G401.6 (cell line): ENCODE data around the gene CATSPERZ.

Source experiments
- FAIRE-seq: peaks from 2 replicates; lab custom pipeline; 2012; peaks lifted over from hg19 to GRCh38; lab: Jason Lieb, UNC

Gene CATSPERZ, protein sequence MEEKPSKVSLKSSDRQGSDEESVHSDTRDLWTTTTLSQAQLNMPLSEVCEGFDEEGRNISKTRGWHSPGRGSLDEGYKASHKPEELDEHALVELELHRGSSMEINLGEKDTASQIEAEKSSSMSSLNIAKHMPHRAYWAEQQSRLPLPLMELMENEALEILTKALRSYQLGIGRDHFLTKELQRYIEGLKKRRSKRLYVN

DNA sequence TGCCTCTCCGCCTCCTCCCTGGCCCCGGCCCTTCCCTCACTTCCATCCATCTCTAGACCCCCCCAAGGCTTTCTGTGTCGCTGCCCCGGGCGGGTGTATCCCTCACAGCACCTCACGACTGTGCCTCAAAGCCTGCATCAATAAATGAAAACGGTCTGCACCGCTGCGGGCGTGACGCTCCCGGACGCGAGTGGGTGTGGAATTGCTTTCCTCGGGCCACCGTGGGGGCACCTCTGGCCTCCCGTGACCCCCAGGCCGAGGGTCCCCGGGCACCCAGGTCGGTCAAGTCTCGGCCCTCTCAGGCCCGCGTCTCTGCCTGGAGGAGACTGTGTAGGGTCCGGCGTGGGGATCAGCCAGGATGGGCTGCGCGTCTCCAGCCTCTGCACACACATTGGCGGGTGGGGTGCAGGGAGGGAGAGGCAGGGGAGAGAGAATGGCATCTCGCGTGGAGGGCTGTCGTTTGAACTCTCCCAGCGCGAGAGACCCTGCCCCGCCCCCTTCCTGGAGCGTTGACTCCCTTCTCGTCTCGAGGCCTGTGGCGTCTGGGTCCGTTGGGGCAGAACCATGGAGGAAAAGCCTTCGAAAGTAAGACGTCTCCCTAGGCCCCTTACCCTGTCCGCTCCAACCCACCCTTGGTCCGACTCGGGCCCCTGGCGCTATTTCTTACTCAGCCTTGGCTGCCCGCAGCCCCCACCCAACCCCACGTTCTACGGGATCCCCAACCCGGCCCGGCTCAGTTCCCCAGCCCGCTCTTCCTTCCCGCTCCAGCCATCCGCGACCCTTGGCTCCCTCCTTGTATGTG, at the start of gene CATSPERZ:
Gene CATSPERZ (plus strand): TSS at position 512 of the 802 bp plus-strand sequence. CDS start 53 bp downstream, at position 565.
- no peak for FAIRE-seq

DNA sequence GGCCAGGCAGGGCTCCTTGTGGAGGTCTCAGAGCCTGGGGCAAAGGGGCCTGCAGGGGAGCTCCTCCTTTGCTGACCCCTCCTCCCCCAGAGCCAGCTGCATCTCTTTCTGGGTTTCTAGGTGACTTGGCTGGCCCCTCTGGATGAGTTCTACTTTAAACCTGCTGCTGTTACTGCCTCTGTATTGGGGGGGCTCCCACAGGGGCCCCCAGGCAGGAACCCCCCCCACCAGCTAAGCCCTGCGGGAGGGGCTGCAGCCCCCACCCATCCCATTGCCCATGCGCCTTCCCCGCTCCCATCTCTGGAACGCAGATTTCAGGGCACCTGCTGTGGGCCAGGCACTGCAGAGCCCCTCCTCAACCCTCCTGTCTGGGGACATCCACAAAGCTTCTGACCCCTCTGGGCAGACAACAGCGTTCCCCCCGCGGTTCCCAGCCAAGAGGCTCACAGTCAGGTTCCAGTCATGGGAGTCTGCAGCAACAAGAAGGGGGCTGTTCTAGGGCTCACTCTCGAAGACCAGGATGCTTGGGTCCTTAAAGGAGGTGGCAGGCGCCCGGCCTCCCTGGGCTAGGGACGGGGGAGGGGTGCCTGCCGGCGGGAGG, 49.6 kb upstream of the CATSPERZ start:
- FAIRE-seq: no peak

DNA sequence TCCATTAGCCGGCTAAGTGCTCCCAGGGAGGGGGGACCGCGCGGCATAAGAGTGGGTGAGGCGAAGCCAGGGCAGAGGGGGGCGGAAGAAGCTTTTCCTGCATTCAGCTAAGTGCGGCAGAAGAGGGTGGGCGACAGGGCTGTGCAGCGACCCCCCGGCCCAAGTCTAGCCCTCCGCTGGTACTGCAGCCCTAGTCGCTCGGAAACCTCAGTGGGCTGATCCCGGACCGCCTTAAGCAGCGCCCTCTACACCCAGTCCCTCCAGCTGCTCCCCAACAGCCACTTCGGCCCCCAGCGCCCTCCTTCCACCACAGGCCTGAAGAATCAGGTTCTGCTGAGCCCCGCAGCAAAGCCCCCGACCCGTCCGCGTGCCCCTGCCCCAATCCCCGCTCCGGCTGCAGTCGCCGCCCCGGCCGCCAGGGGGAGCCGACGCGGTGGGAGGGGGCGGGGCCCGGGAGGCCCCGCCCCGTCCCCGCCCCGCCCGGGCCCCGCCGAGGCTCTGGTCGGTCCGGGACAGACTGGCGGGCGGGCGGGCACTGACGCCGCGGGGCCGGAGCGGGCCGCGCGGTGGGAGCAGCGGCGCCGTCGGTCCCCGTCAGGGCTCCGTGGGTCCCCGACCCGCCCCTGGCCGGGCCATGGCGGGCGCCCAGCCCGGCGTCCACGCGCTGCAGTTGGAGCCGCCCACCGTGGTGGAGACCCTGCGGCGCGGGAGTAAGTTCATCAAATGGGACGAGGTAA, 49.0 kb upstream of the CATSPERZ start, which contains the start of gene PLCB3:
Gene PLCB3 (plus strand): TSS at position 515 of the 737 bp plus-strand sequence. CDS start 120 bp downstream, at position 635.
- no peak for FAIRE-seq

DNA sequence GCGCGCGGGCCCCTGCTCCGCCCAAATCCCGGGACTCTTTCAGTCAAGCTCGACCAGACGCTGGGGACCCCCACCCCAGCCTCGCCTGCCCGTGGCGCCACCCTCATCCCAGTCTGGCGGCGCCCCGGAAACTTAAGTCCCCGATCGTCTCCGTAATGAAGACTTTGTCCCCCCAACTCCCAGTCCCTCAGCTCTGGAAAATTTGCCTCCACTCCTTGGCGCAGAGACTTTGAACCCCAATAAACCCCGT, 48.5 kb upstream of the CATSPERZ start:
- no peak for FAIRE-seq

DNA sequence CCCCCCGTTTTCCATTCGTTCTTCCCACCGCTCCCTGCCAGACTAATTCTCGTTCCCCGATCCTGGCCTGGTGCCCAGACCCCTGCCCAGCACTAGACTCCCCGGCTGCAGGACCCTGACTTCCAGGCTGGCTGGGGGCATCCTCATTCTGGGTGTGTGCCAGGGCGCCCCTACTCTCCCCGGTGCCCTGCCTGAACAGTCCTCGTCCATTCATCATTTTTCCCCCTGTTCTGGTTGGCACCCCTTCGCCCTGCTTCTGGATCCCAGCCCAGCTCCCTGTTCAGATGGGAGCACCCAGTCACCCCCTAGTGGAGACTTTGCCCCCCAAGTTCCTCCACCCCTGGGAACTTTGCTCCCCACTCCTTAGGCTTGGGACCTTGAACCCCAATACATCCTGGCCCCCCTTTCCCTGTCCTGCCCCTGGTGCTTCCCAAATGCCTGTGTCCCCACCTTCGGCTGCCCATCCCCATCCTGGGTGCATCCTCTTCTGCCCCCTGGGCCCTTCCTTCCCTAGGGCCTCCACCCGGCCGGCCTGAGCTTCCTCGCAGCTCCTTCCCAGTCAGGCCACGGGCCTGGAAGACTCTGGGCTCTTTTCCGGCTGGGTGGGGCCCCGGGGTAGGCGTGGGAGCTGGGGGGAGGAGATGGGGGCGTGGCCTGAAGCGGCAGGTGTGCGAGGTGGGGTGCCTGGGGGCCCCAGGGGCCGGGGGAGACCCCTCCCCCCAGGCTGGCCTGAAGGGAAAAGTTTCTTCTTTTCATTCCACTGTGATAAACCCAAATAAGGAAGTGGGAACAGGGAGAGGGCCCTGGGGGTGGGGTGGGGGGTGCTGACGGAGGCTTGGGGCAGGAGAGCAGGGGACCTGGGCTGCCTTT, 47.9 kb upstream of the CATSPERZ start:
- no peak for FAIRE-seq

DNA sequence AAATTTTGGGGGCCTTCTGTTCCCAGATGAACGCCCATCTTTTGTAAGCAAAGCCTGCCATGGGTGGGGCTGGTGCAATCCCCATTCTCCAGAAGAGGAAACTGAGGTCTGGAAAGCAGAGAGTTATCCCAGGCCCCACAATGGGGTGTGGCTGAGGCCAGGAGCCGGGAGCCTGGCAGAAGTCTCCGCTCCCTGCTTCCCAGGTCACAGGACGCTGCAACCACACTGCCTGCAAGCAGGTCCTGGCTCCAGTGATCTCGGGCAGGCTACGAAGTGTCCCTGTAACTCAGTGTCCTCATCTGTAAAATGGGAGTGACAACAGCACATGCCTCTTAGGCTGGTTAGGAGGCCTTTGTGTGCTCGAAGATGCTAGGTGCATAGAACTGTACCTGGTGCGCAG, 47.1 kb upstream of the CATSPERZ start:
- FAIRE-seq: no peak

DNA sequence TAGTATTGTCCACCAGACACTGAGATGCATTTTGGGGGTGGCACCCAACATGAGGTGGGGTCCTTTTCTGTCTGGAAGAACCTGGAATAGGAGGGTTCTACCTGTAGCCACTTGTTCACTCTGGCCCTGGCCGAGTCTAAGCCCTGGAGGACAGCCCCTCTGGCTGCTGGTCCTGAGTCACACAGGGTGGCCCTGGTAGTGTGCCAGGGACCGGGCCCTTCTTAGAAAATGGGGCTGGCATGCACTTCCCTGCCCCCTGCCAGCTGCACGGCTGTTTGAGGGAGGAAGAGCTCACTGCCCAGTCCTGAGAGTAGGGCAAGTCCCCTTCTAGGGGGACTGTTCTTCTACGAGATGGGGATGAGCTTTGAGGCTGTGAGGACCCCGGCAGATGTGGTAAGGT, 46.7 kb upstream of the CATSPERZ start:
- FAIRE-seq: no peak

DNA sequence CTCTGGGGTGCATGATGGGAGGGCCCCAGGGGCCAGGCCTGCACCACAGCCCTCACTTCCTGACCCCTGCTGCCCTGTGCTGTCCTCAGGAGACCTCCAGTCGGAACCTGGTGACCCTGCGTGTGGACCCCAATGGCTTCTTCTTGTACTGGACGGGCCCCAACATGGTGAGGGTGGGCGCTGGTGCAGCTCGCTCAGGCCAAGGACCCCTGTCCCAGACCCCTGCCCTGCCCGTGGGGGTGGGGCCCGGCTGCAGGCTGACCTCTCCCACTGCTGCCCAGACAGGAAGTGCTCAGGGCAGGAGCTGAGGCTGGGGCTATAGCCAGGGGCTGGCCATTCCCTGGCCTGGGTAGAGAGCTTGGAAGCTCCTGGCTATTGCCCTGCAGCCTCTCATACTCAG, 45.8 kb upstream of the CATSPERZ start:
- FAIRE-seq: no peak

DNA sequence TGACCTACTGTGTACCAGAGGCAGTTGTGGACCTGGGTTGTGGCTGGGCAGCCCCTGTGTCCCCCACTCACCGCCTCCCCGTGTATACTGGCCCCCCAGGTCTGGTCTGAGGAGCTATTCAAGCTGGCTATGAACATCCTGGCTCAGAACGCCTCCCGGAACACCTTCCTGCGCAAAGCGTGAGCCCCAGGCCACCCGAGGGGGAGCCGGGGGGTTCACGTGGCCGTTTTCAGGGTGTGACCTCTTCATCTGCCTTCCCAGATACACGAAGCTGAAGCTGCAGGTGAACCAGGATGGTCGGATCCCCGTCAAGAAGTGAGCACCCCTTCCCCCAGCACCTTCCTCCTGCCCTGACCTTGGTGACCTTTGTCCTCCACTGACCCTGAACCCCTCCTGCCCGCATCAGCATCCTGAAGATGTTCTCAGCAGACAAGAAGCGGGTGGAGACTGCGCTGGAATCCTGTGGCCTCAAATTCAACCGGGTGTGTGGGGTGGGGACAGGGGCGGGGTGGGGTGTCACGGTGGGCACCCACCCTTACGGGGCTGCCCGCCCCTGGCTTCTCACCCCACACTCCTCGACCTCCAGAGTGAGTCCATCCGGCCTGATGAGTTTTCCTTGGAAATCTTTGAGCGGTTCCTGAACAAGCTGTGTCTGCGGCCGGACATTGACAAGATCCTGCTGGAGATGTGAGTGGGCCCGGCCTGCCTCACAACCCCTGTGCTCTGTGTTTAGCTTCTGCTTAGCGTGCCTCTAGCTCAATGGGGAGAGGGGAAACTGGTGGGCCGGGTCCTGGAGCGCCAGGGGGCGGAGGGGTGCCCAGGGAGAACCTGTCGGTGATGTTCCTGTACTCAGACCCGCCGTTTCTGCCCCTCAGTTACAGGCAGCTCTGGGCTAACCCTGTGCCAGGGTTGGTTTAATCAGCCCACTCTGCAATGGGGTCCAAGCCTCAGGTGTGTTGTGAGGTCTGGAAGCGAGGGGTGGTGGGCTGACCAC, 44.7 kb upstream of the CATSPERZ start:
- FAIRE-seq: no peak

DNA sequence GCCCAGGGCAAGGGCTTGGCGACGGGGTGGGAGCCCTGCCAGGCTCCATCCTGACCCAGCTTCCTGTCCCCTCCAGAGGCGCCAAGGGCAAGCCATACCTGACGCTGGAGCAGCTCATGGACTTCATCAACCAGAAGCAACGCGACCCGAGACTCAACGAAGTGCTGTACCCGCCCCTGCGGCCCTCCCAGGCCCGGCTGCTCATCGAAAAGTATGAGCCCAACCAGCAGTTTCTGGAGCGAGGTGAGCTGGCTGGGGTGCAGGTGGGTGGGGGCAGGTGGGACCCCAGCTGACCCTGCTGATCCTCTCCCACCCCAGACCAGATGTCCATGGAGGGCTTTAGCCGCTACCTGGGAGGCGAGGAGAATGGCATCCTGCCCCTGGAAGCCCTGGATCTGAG, 43.9 kb upstream of the CATSPERZ start:
- no peak for FAIRE-seq

DNA sequence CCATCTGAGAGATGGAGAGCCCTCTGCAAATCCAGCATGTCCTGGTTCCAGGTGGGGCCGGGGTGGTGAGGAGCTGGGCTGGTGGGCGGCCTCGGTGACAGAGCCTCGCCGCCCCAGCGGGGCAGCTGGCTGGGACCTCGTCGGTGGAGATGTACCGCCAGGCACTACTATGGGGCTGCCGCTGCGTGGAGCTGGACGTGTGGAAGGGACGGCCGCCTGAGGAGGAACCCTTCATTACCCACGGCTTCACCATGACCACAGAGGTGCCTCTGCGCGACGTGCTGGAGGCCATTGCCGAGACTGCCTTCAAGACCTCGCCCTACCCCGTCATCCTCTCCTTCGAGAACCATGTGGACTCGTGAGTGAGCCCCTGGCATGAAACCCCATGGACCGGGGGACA, 41.8 kb upstream of the CATSPERZ start:
- FAIRE-seq: no peak

DNA sequence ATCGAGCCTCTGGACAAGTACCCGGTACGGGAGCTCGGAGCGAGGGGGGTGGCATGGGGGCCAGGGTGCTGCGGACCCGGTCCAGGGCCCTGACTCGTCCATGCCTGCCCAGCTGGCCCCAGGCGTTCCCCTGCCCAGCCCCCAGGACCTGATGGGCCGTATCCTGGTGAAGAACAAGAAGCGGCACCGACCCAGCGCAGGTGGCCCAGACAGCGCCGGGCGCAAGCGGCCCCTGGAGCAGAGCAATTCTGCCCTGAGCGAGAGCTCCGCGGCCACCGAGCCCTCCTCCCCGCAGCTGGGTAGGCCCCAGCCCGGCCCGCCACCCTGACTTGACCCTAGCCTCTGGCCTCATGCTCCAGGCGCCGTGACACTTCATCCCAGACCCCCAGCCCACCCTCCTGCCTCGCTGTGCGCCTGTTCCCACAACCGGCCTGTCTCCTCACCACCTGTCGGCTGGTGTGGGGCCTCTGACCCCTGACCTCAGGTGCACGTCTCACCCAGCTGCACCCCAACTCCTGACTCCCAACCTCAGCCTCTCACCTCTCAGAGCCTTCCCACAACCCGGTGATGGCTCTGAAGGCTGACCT, 41.1 kb upstream of the CATSPERZ start:
- FAIRE-seq: no peak

DNA sequence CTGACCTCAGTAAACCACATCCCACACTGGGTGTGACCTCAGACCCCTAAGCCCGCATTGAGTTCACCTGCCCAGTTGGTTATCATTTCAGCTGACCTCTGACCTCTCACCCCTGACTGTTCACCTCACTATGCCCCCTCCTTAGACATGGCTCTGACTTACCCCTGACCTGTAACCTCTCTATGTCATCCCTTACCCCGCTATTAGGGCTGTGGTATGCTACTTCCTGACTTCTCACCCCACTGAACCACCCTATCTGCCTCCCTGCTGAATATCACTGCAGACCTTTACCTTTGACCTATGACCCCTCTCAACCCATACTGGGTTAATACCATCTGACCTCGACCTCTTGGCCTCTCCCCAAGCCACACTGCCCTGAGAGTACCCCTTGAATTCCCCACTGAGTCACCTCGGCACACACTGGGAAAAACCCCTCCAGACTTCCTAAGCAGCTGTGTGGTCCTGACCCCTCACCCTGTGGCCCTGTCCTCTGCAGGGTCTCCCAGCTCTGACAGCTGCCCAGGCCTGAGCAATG, 40.6 kb upstream of the CATSPERZ start:
- FAIRE-seq: no peak

DNA sequence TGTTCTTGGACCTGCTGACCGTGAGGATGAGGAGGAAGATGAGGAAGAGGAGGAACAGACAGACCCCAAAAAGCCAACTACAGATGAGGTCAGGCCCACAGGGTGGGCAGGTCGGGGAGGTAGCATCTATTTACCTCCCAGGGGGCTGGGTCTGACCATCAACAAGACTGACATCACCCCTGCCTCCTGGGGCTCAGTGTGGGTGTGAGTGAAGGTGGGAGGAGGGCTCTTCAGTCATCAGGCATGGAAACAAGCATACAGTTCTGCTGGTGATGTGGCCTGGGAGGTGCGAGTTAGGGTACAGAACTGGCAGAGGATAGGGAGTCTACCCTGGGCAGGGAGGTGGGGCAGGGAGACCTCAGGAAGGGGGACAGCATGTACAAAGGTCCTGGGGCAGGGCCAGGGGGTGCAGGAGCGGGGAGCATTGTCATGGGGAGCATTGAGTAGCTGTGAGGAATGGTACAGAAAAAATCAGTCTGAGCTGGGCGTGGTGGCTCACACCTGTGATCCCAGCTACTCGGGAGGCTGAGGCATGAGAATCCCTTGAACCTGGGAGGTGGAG, 39.9 kb upstream of the CATSPERZ start:
- no peak for FAIRE-seq

DNA sequence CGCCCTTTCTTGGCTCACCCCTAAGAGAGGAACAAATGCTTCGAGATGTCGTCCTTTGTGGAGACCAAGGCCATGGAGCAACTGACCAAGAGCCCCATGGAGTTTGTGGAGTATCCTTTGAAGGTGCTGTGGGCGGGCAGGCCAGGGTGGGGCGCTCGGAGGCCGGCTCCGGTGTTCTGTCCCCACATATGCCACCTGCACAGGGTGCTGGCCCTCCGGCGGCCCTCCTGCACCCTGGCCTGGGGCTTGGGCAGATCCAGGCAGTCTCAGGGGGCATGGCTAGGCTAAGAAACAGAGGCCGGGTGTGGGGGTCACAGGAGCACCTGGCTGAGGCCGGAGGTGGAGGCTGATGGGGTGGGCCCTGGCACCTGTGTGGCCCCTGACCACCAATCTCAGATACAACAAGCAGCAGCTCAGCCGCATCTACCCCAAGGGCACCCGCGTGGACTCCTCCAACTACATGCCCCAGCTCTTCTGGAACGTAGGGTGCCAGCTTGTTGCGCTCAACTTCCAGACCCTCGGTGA, 38.5 kb upstream of the CATSPERZ start:
- no peak for FAIRE-seq

DNA sequence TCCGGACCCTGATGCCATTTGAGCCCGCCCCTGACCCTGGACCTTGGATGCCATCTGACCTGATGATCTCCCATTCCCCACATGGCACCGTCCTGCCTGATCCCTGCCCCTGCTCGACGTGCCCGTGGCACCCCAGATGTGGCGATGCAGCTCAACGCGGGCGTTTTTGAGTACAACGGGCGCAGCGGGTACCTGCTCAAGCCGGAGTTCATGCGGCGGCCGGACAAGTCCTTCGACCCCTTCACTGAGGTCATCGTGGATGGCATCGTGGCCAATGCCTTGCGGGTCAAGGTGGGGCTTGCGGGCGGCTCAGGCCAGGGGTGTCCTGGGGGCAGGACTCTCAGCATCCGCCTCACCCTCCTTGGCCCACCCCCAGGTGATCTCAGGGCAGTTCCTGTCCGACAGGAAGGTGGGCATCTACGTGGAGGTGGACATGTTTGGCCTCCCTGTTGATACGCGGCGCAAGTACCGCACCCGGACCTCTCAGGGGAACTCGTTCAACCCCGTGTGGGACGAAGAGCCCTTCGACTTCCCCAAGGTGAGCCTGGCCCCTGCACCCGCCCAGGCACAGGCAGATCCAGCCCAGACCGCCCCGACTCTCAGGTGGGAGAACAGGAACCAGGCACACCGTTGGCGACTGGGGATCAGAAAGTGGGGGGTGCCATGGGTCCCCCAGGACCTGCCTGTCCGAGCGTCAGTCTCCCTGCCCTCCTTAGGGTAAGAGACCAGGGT, 37.7 kb upstream of the CATSPERZ start:
- no peak for FAIRE-seq

DNA sequence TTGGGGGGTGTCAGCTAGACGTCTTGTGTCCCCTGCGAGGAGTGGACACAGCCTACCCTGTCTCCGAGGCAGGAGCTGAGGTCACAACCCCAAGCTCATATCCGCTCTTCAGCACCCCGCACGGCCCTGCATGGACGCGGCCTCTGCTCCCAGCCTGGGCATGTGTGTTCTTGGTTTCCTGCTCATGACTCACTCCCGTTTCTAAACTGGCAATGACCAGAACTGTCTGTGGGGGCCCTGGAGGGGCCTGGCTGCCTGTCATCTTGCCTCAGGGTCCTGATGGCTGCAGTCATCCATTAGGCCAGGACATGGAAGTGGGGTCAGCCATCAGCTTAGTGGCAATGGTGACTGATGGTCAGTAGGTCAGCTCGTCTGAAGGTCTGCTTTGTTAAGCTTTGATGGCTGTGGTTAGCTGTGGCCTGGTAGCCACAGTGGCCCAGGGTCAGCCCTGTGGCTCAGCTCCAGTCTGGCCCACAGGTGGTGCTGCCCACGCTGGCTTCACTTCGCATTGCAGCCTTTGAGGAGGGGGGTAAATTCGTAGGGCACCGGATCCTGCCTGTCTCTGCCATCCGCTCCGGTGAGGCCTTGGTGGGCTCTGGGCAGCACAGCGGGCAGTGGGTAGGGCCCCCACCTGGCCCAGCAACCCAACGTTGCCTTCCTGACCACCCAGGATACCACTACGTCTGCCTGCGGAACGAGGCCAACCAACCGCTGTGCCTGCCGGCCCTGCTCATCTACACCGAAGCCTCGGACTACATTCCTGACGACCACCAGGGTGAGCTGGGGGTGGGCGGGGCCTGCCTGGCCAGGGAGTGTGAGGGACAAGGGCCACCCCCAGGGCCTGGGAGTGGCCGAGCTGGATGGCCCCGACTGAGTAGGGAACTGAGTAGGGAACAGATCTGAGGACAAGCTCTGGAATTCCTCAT, 36.9 kb upstream of the CATSPERZ start:
- no peak for FAIRE-seq

DNA sequence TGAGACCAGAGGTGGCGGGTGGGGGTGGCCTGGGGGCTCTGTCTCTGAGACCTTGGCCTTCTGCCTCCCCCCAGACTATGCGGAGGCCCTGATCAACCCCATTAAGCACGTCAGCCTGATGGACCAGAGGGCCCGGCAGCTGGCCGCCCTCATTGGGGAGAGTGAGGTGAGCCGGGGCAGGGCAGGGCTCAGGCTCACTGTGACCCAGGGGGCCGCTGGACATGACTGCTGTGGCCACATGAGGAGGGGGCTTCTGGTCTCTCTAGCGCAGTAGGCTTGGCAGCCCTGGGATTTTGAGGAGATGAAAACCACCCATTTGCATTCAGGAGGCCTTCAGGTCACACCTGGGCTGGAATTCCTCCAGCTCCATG, 36.2 kb upstream of the CATSPERZ start:
- FAIRE-seq: no peak
